ENCODE results near the gene NXPH1. TPM values are rescaled to one million over a fixed set of nuclear protein-coding genes. Genes with fewer than 3 reads are reported as not detected.

NXPH1 gene
- total RNA-seq, 2 experiments from 2014 or later, result not detected

GRCh38 chr7:8747338-8747737 is 313.9 kb downstream of the NXPH1 start:
- no peak overlapping the region for H3K4me3 Mint-ChIP-seq
- no peaks in the 10 kb centered on the region for H3K27me3 Mint-ChIP-seq
- ChIA-PET CTCF (no interaction called here), POLR2A (no interaction called here)
- DNase-seq, result no peak
- H3K27ac Mint-ChIP-seq, result no peak overlapping the region
- no peaks in the 10 kb centered on the region for H3K4me1 Mint-ChIP-seq
- no peaks in the 10 kb centered on the region for H3K36me3 Mint-ChIP-seq (ENCODE audit: low read depth)
- H3K9me3 Mint-ChIP-seq, result no peaks in the 10 kb centered on the region

DNA sequence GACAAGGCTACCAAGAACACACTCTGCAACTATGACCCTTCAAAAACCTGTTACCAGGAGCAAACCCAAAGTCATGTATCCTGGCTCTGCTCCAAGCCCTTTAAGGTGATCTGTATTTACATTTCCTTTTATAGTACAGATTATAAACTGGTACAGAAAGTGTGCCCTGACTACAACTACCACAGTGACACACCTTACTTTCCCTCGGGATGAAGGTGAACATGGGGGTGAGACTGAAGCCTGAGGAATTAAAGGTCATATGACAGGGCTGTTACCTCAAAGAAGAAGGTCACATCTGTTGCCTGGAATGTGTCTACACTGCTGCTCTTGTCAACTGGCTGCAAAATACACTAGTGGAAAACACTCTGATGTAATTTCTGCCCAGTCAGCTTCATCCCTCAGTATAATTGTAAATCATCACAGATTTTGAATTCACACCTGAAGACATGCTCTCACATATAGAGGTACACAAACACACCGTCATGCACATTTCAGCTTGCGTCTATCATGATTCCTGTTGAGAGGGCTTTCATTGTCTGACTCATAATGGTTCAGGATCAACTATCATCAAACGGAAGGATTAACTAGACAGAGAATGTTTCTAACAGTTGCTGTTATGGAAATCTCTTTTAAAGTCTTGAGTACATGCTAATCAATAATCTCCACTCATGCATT is 318.3 kb downstream of the NXPH1 start:
- CTCF ChIA-PET, result no interaction called here
- POLR2A ChIA-PET, result no interaction called here
- Mint-ChIP-seq H3K4me1 (no peaks in the 10 kb centered on the region), H3K27me3 (no peaks in the 10 kb centered on the region), H3K9me3 (no peaks in the 10 kb centered on the region), H3K36me3 (ENCODE audit: low read depth) (no peaks in the 10 kb centered on the region), H3K4me3 (no peak overlapping the region), H3K27ac (no peak overlapping the region)
- DNase-seq, result no peak

DNA sequence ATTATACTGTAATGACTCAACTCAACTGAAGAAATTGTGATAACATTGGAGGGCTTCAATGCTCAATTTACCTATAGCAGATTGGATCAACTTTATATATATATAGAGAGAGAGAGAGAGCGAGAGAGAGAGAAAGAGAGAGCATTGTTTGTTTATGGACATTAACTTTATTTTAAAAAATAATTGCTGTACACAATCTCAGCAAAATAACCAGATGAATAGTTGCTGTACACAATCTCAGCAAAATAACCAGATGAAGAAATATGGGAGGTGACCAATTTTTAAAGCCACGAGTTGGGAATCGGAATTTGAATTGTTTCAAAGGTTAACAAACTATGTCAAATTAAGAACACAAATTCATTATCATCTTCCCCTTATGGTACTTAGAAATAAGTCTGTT is 319.9 kb downstream of the NXPH1 start:
- ChIA-PET CTCF (no interaction called here), POLR2A (no interaction called here)

GRCh38 chr7:8761731-8762130 is 328.3 kb downstream of the NXPH1 start:
- POLR2A ChIA-PET, result no interaction called here
- H3K9me3 Mint-ChIP-seq, result no peaks in the 10 kb centered on the region
- no peaks in the 10 kb centered on the region for H3K36me3 Mint-ChIP-seq (ENCODE audit: low read depth)
- H3K27me3 Mint-ChIP-seq, result no peaks in the 10 kb centered on the region
- DNase-seq, result no peak
- no peaks in the 10 kb centered on the region for H3K4me1 Mint-ChIP-seq
- H3K4me3 Mint-ChIP-seq, result no peak overlapping the region
- H3K27ac Mint-ChIP-seq, result no peak overlapping the region
- CTCF ChIA-PET, result no interaction called here

More for the DNA sequence above, 319.9 kb downstream of the NXPH1 start:
- Mint-ChIP-seq H3K27me3 (no peaks in the 10 kb centered on the region), H3K9me3 (no peaks in the 10 kb centered on the region), H3K4me3 (no peak overlapping the region), H3K27ac (no peak overlapping the region), H3K4me1 (no peaks in the 10 kb centered on the region), H3K36me3 (ENCODE audit: low read depth) (no peaks in the 10 kb centered on the region)
- DNase-seq, result no peak

GRCh38 chr7:8762803-8763202 is 329.4 kb downstream of the NXPH1 start:
- POLR2A ChIA-PET, result no interaction called here
- no peaks in the 10 kb centered on the region for H3K4me1 Mint-ChIP-seq
- CTCF ChIA-PET, result no interaction called here
- H3K36me3 Mint-ChIP-seq (ENCODE audit: low read depth), result no peaks in the 10 kb centered on the region
- H3K27me3 Mint-ChIP-seq, result no peaks in the 10 kb centered on the region
- peaks cover 4% of the 10 kb centered on the region for H3K9me3 Mint-ChIP-seq
- no peak overlapping the region for H3K27ac Mint-ChIP-seq
- H3K4me3 Mint-ChIP-seq, result no peak overlapping the region
- no peak for DNase-seq

DNA sequence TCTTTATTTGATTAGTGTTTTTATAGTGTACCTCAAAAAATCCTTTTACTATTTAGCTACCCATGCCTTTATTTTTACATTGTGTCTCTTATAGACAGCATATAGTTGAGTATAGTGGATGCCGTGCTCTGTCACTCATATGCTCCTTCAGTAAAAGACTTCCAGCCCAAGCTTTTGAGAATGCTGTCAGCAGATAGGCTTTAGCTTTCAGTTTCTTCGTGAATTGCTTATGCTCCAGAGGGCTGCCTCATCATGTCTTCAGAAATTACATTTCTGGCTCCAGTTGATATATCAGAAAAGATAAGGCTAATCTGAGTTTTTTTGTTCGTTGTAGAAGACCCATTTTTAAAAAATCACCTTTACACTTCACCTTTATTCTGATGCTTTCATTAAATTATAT is 332.0 kb downstream of the NXPH1 start:
- ChIA-PET CTCF (no interaction called here), POLR2A (no interaction called here)
- peaks cover 4% of the 10 kb centered on the region for H3K9me3 Mint-ChIP-seq
- H3K27ac Mint-ChIP-seq, result no peak overlapping the region
- no peaks in the 10 kb centered on the region for H3K27me3 Mint-ChIP-seq
- H3K36me3 Mint-ChIP-seq (ENCODE audit: low read depth), result no peaks in the 10 kb centered on the region
- DNase-seq, result no peak
- no peak overlapping the region for H3K4me3 Mint-ChIP-seq
- H3K4me1 Mint-ChIP-seq, result no peaks in the 10 kb centered on the region

- ChIA-PET CTCF (no interaction called here), POLR2A (no interaction called here)
- no peaks in the 10 kb centered on the region for H3K27me3 Mint-ChIP-seq
- H3K4me1 Mint-ChIP-seq, result no peaks in the 10 kb centered on the region
- no peak overlapping the region for H3K4me3 Mint-ChIP-seq
- H3K27ac Mint-ChIP-seq, result no peak overlapping the region
- H3K36me3 Mint-ChIP-seq (ENCODE audit: low read depth), result no peaks in the 10 kb centered on the region
- H3K9me3 Mint-ChIP-seq, result no peaks in the 10 kb centered on the region
- DNase-seq, result no peak
Observed at GRCh38 chr7:8773518-8773917, 340.1 kb downstream of the NXPH1 start.

DNA sequence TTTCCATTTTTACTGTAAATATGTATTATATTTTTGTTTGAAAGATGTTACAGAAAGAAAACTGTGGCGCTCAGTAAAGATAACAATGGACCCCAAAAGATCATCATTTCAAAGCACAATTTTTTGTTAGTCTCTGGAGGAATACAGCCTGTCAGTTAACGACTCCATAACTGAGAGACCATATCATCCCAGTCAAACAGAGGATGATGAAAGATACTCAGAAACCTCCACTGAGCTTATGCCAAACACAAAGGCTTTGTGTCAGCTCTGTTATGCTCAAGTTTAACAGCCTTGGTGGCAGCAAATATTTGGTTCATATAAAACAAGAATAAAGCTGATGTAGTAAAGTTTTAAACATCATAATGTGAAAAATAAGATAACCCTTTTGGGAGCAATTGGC is 345.1 kb downstream of the NXPH1 start:
- POLR2A ChIA-PET, result no interaction called here
- Mint-ChIP-seq H3K27ac (no peak overlapping the region), H3K4me3 (no peak overlapping the region), H3K9me3 (no peaks in the 10 kb centered on the region), H3K36me3 (ENCODE audit: low read depth) (no peaks in the 10 kb centered on the region), H3K27me3 (no peaks in the 10 kb centered on the region), H3K4me1 (no peaks in the 10 kb centered on the region)
- no peak for DNase-seq
- CTCF ChIA-PET, result no interaction called here

GRCh38 chr7:8781166-8781565 is 347.8 kb downstream of the NXPH1 start:
- Mint-ChIP-seq H3K27me3 (no peaks in the 10 kb centered on the region), H3K4me1 (no peaks in the 10 kb centered on the region), H3K36me3 (ENCODE audit: low read depth) (no peaks in the 10 kb centered on the region), H3K4me3 (no peak overlapping the region), H3K9me3 (no peaks in the 10 kb centered on the region), H3K27ac (no peak overlapping the region)
- no peak for DNase-seq
- ChIA-PET POLR2A (no interaction called here), CTCF (no interaction called here)

DNA sequence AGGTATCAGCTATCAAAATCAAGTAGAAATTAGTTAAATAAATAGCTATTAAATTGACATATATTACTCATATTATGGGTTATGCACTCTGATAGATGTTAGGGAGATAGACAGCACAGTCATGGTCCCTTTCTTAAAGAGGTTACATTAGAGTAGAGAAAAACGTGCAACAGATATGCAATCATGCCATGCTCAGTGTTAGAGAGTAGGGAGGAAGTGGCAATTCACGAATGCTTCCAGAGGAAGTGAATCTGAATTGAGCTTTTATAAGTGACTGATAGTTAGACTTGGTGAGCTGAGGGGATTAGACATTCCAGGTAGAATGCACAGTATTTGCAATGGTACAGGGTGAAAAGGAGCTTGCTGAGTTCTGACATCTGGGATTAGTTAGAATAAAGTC is 349.8 kb downstream of the NXPH1 start:
- CTCF ChIA-PET, result no interaction called here
- no peaks in the 10 kb centered on the region for H3K36me3 Mint-ChIP-seq (ENCODE audit: low read depth)
- POLR2A ChIA-PET, result no interaction called here

DNA sequence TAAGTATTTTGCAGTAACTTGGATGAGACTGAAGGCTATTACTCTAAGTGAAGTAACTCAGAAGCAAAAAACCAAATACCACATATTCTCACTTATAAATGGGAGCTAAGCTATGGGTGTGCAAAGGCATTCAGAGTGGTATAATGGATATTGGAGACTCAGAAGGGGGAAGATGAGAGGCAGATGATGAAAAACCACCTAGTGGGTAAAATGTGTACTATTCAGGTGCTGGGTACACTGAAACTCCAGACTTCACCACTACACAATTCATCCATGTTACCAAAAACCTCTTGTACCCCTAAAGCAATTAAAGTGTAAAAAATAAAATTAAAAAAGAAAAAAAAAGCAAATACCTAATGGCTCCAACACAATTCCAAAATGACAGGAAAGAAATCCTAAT is 351.7 kb downstream of the NXPH1 start:
- DNase-seq, result no peak
- Mint-ChIP-seq H3K27me3 (no peaks in the 10 kb centered on the region), H3K4me3 (no peak overlapping the region), H3K4me1 (no peaks in the 10 kb centered on the region), H3K9me3 (peaks cover 3% of the 10 kb centered on the region), H3K36me3 (ENCODE audit: low read depth) (no peaks in the 10 kb centered on the region), H3K27ac (no peak overlapping the region)
- CTCF ChIA-PET, result no interaction called here
- POLR2A ChIA-PET, result no interaction called here

More for the DNA sequence above, 349.8 kb downstream of the NXPH1 start:
- Mint-ChIP-seq H3K4me3 (no peak overlapping the region), H3K9me3 (peaks cover 3% of the 10 kb centered on the region), H3K27ac (no peak overlapping the region), H3K27me3 (no peaks in the 10 kb centered on the region), H3K4me1 (no peaks in the 10 kb centered on the region)
- DNase-seq, result no peak

DNA sequence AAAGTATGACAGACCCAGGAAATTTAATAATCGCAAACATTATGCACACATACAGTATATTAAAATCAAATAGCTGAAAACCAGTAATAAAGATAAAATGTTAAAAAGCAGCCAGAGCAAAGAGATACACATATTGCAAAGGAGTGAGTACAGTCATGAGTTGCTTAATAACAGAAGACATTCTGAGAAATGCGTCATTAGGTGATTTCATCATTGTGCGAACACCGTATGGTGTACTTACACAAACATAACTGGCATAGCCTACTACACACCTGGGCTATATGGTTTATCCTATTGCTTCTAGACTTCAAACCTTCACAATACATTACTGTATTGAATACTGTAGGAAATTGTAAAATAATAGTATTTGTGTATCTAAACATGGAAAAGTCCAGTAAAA is 367.6 kb downstream of the NXPH1 start:
- Mint-ChIP-seq H3K36me3 (ENCODE audit: low read depth) (no peaks in the 10 kb centered on the region), H3K4me3 (no peak overlapping the region), H3K9me3 (peaks cover 6% of the 10 kb centered on the region), H3K27ac (no peak overlapping the region), H3K27me3 (no peaks in the 10 kb centered on the region), H3K4me1 (no peaks in the 10 kb centered on the region)
- no peak for DNase-seq
- ChIA-PET CTCF (no interaction called here), POLR2A (no interaction called here)
